HCT116 (cell line): Measurements from ENCODE around the gene FKBP2. TPM values are rescaled to one million over a fixed set of nuclear protein-coding genes. Genes with fewer than 3 reads are reported as not detected.

ENCODE experiments used
- ATAC-seq: fragments of 200-7000 bp; cut with Tn5 transposase; 2 replicates; pipeline ENCODE4 v1.9.1; 2020; ENCODE audit warnings: mild to moderate bottlenecking, moderate library complexity
- BruUV-seq: library from RNA; stranded (reverse); fragments of 400-500 nt; replicated peaks from 2 replicates; lab custom pipeline; 2021; lab: Mats Ljungman, UMichigan
- CTCF ChIA-PET: fragments of 300-600 bp; sonication (Branson Sonifier 250); formaldehyde crosslinking; loops from one replicate; lab custom pipeline; 2021; ENCODE audit warnings: antibody characterized with exemption; lab: Charles Lee
- POLR2A ChIA-PET: fragments of 300-600, 350-600 bp; sonication (Branson Sonifier 250); formaldehyde crosslinking; loops from one replicate; lab custom pipeline; 2021; ENCODE audit warnings: antibody characterized with exemption; lab: Charles Lee
- RAD21 ChIA-PET, 2 experiments: fragments of 300-600 bp; sonication (Branson Sonifier 250); formaldehyde crosslinking; loops; one replicate each; lab custom pipeline; 2023; ENCODE audit warnings: low total read pairs in 2 of 2; ENCODE audit not compliant: uncharacterized antibody in 2 of 2, unreplicated experiment in 2 of 2, low non-redundant PET in 1 of 2; lab: Charles Lee
- DNase-seq: peaks from one replicate; pipeline ENCODE4 v3.0.0-alpha.2; 2010; ENCODE audit warnings: low read depth, low spot score
- H2AFZ ChIP-seq: fragments of 200-600 bp; shearing (Covaris generic), sonication (generic); 2 replicates; pipeline ENCODE4 v1.6.1; 2017; ENCODE audit warnings: low read depth, mixed run types, mixed read lengths, antibody characterized with exemption, low read length; ENCODE audit not compliant: poor library complexity, severe bottlenecking
- H3K27ac ChIP-seq: 2 replicates; pipeline ENCODE4 v1.5.1; 2012; ENCODE audit warnings: low read depth, low read length
- H3K27me3 ChIP-seq: fragments of 200-600 bp; sonication (generic); 2 replicates; pipeline ENCODE4 v1.6.1; 2016; ENCODE audit warnings: mixed run types, low read length, mixed read lengths; ENCODE audit not compliant: insufficient read depth
- H3K36me3 ChIP-seq, 2 experiments: fragments of 200-500 bp in 1 of 2; fragments of 200-600 bp in 1 of 2; sonication (Bioruptor generic) in 1 of 2; sonication (generic) in 1 of 2; 2 replicates each; pipeline versions ENCODE4 v1.5.1 to v1.6.1; 2014 to 2016; ENCODE audit warnings: low read length in 2 of 2, inconsistent platforms in 1 of 2, mixed read lengths in 1 of 2, mixed run types in 1 of 2; ENCODE audit not compliant: insufficient read depth in 2 of 2, control insufficient read depth in 1 of 2
- H3K4me1 ChIP-seq, 2 experiments: fragments of 200-600 bp in 1 of 2; sonication (generic) in 1 of 2; 2 replicates each; pipeline versions ENCODE4 v1.5.1 to v1.6.1; 2012 to 2017; ENCODE audit warnings: low read length in 2 of 2, inconsistent platforms in 1 of 2, mild to moderate bottlenecking in 1 of 2, mixed read lengths in 1 of 2, mixed run types in 1 of 2, moderate library complexity in 1 of 2; ENCODE audit not compliant: insufficient read depth in 2 of 2, control insufficient read depth in 1 of 2
- H3K4me2 ChIP-seq: fragments of 200-600 bp; sonication (generic); 2 replicates; pipeline ENCODE4 v1.6.1; 2017; ENCODE audit warnings: mixed run types, low read length, mixed read lengths
- H3K4me3 ChIP-seq, 2 experiments: fragments of 200-600 bp in 1 of 2; sonication (generic) in 1 of 2; replicated peaks in 1 of 2; 2 replicates each; pipeline ENCODE4 v1.5.1; 2011 to 2016; ENCODE audit warnings: low read length in 2 of 2, control low read depth in 1 of 2, low read depth in 1 of 2, mild to moderate bottlenecking in 1 of 2, mixed read lengths in 1 of 2, mixed run types in 1 of 2
- H3K79me2 ChIP-seq: fragments of 200-600 bp; sonication (generic); 2 replicates; pipeline ENCODE4 v1.6.1; 2017; ENCODE audit warnings: mild to moderate bottlenecking, mixed run types, low read length, moderate library complexity, mixed read lengths; ENCODE audit not compliant: insufficient read depth
- H3K9ac ChIP-seq: fragments of 200-600 bp; sonication (generic); 2 replicates; pipeline ENCODE4 v1.6.1; 2016; ENCODE audit warnings: low read length, mixed read lengths
- H3K9me2 ChIP-seq: fragments of 200-600 bp; sonication (generic), shearing (Covaris generic); 2 replicates; pipeline ENCODE4 v1.6.1; 2017; ENCODE audit warnings: mixed run types, mild to moderate bottlenecking, moderate library complexity; ENCODE audit not compliant: insufficient read depth
- H3K9me3 ChIP-seq, 2 experiments: fragments of 200-500 bp in 1 of 2; fragments of 200-600 bp in 1 of 2; sonication (Bioruptor generic) in 1 of 2; sonication (generic) in 1 of 2; 2 replicates each; pipeline ENCODE4 v1.6.1; 2014 to 2017; ENCODE audit warnings: low read length in 2 of 2, mixed read lengths in 2 of 2, inconsistent platforms in 1 of 2, low read depth in 1 of 2, mild to moderate bottlenecking in 1 of 2, mixed run types in 1 of 2, moderate library complexity in 1 of 2; ENCODE audit not compliant: control insufficient read depth in 1 of 2, insufficient read depth in 1 of 2
- H4K20me1 ChIP-seq: fragments of 200-600 bp; sonication (generic), shearing (Covaris generic); 2 replicates; pipeline ENCODE4 v1.6.1; 2017; ENCODE audit warnings: mixed run types, mild to moderate bottlenecking, moderate library complexity; ENCODE audit not compliant: insufficient read depth
- CBX3 ChIP-seq: IDR thresholded peaks from 2 replicates; pipeline ENCODE4 v1.6.1; 2012; ENCODE audit warnings: low read depth
- CEBPB ChIP-seq: IDR thresholded peaks from 2 replicates; pipeline ENCODE4 v1.6.1; 2012; ENCODE audit warnings: low read depth
- CTCF ChIP-seq, 3 experiments: fragments of 200-600 bp in 1 of 3; sonication (generic) in 1 of 3; IDR thresholded peaks in 2 of 3; conservative IDR thresholded peaks in 1 of 3; 2 replicates each; pipeline ENCODE4 v1.5.1; 2012 to 2017; ENCODE audit warnings: low read depth in 2 of 3, low read length in 2 of 3, antibody characterized with exemption in 1 of 3, borderline replicate concordance in 1 of 3, control low read depth in 1 of 3, mild to moderate bottlenecking in 1 of 3, mixed read lengths in 1 of 3, mixed run types in 1 of 3, moderate library complexity in 1 of 3; ENCODE audit not compliant: insufficient read depth in 1 of 3
- EGR1 ChIP-seq: IDR thresholded peaks from 2 replicates; pipeline ENCODE4 v1.6.1; 2012; ENCODE audit warnings: low read depth
- EZH2 ChIP-seq: fragments of 200-600 bp; sonication (generic); IDR thresholded peaks from 2 replicates; pipeline ENCODE4 v1.6.1; 2017; ENCODE audit warnings: antibody characterized with exemption, mixed run types
- EZH2phosphoT487 ChIP-seq: fragments of 200-600 bp; IDR thresholded peaks from 2 replicates; pipeline ENCODE4 v1.6.1; 2018; ENCODE audit warnings: antibody characterized with exemption, borderline replicate concordance
- FOSL1 ChIP-seq: IDR thresholded peaks from 2 replicates; pipeline ENCODE4 v1.6.1; 2012; ENCODE audit warnings: low read depth
- POLR2A ChIP-seq: IDR thresholded peaks from 2 replicates; pipeline ENCODE4 v1.7.0; 2011; ENCODE audit warnings: borderline replicate concordance; ENCODE audit not compliant: insufficient read depth, insufficient read length; ENCODE audit errors: extremely low read depth
- RAD21 ChIP-seq: IDR thresholded peaks from 2 replicates; pipeline ENCODE4 v1.6.1; 2012; ENCODE audit warnings: low read depth, mild to moderate bottlenecking
- REST ChIP-seq: IDR thresholded peaks from 2 replicates; pipeline ENCODE4 v1.6.1; 2012; ENCODE audit warnings: low read depth
- SIN3A ChIP-seq: IDR thresholded peaks from 2 replicates; pipeline ENCODE4 v1.6.1; 2012; ENCODE audit warnings: low read depth
- SP1 ChIP-seq: IDR thresholded peaks from 2 replicates; pipeline ENCODE4 v1.6.1; 2012; ENCODE audit warnings: low read depth
- SRF ChIP-seq: IDR thresholded peaks from 2 replicates; pipeline ENCODE4 v1.6.1; 2012; ENCODE audit warnings: low read depth
- TCF7L2 ChIP-seq: IDR thresholded peaks from 2 replicates; pipeline ENCODE4 v1.7.0; 2011; ENCODE audit warnings: borderline replicate concordance, inconsistent platforms; ENCODE audit not compliant: insufficient read depth, insufficient read length; ENCODE audit errors: extremely low read depth
- YY1 ChIP-seq: IDR thresholded peaks from 2 replicates; pipeline ENCODE4 v1.6.1; 2011; ENCODE audit warnings: low read length, low read depth, moderate library complexity, mild to moderate bottlenecking; ENCODE audit not compliant: insufficient replicate concordance; ENCODE audit errors: extremely low read depth
- ZFX ChIP-seq: fragments of 450-650 bp; IDR thresholded peaks from 2 replicates; pipeline ENCODE4 v1.6.1; 2017
- ZNF274 ChIP-seq: fragments of 200-500 bp; sonication (Bioruptor generic); IDR thresholded peaks from 2 replicates; pipeline ENCODE4 v1.6.1; 2014; ENCODE audit warnings: mild to moderate bottlenecking, low read depth, low read length, inconsistent platforms
- intact Hi-C: fragments of 100-400 bp; cut with micrococcal nuclease; formaldehyde crosslinking; loops from 2 replicates; pipeline ENCODE4 v1.10.0; 2022
- total RNA-seq: library from RNA; stranded (reverse); gene quantifications from one replicate; pipeline ENCODE4 v1.2.1, GENCODE V29; 2021; ENCODE audit not compliant: unreplicated experiment
- TF ChIP-seq, protein P1 (sequence below): IDR thresholded peaks from 2 replicates; pipeline ENCODE4 v1.6.1; 2011; ENCODE audit warnings: mild to moderate bottlenecking, low read length, moderate library complexity; ENCODE audit not compliant: insufficient replicate concordance; ENCODE audit errors: extremely low read depth
- TF ChIP-seq, protein P2 (sequence below): IDR thresholded peaks from 2 replicates; pipeline ENCODE4 v1.6.1; 2012
- TF ChIP-seq, protein P3 (sequence below): IDR thresholded peaks from 2 replicates; pipeline ENCODE4 v1.6.1; 2012

FKBP2 gene
- total RNA-seq, 1 experiment from 2014 or later = 69.2 TPM

- Histone ChIP-seq H3K4me2 (no peak overlapping the region), H3K9ac (no peak overlapping the region), H3K9me3 (no peaks in the 10 kb centered on the region), H3K9me2 (no peaks in the 10 kb centered on the region), H3K36me3 (no peaks in the 10 kb centered on the region; a peak in 1 of 4 replicates), H3K79me2 (peaks cover 8% of the 10 kb centered on the region; the same call in 1 of the 2 replicates), H3K4me1 (peaks cover 6 to 9% of the 10 kb centered on the region in 2 experiments; a peak in 2 of 4 replicates), H3K27me3 (no peaks in the 10 kb centered on the region), H2AFZ (no peak overlapping the region), H3K4me3 (no peak overlapping the region), H3K27ac (no peak overlapping the region), H4K20me1 (no peaks in the 10 kb centered on the region)
- TF ChIP-seq SIN3A (no peak), SP1 (no peak), EZH2 (no peak), CBX3 (no peak), RAD21 (no peak), FOSL1 (no peak), CEBPB (no peak), EZH2phosphoT487 (no peak), ZFX (no peak), TCF7L2 (no peak), ZNF274 (no peak), POLR2A (no peak), REST (no peak), SRF (no peak), YY1 (no peak), EGR1 (no peak), CTCF (IDR thresholded peaks at IDR 0.05 in 2 of 3, conservative IDR thresholded peaks at IDR 0.05 in 1 of 3; ENCODE audit: borderline replicate concordance in 1 of 3, insufficient read depth in 1 of 3, low read depth in 2 of 3, low read length in 2 of 3) (no peak)
- TF ChIP-seq, protein P1, sequence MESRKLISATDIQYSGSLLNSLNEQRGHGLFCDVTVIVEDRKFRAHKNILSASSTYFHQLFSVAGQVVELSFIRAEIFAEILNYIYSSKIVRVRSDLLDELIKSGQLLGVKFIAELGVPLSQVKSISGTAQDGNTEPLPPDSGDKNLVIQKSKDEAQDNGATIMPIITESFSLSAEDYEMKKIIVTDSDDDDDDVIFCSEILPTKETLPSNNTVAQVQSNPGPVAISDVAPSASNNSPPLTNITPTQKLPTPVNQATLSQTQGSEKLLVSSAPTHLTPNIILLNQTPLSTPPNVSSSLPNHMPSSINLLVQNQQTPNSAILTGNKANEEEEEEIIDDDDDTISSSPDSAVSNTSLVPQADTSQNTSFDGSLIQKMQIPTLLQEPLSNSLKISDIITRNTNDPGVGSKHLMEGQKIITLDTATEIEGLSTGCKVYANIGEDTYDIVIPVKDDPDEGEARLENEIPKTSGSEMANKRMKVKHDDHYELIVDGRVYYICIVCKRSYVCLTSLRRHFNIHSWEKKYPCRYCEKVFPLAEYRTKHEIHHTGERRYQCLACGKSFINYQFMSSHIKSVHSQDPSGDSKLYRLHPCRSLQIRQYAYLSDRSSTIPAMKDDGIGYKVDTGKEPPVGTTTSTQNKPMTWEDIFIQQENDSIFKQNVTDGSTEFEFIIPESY = no peak
- TF ChIP-seq, protein P2, sequence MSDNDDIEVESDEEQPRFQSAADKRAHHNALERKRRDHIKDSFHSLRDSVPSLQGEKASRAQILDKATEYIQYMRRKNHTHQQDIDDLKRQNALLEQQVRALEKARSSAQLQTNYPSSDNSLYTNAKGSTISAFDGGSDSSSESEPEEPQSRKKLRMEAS = no peak
- TF ChIP-seq, protein P3, sequence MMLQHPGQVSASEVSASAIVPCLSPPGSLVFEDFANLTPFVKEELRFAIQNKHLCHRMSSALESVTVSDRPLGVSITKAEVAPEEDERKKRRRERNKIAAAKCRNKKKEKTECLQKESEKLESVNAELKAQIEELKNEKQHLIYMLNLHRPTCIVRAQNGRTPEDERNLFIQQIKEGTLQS = no peak
- ChIA-PET RAD21 (no interaction called here), POLR2A (no interaction called here), CTCF (no interaction called here)
- no TSS peak for BruUV-seq
- DNase-seq (no peak), ATAC-seq (no peak)
- intact Hi-C loops = no loop called here
Measured at GRCh38 chr11:64275841-64276240, 34.9 kb downstream of the FKBP2 start.
